H9 (cell line): ENCODE data around the gene C20orf173. TPM values are rescaled to one million over a fixed set of nuclear protein-coding genes. Genes with fewer than 3 reads are reported as not detected.

Experiments
- DNase-seq: peaks from one replicate; pipeline ENCODE4 v3.0.0-alpha.2; 2017
- H2AFZ ChIP-seq: one replicate; pipeline ENCODE4 v1.6.1; 2013; ENCODE audit warnings: mild to moderate bottlenecking, low read length, control low read depth, moderate library complexity
- H2AK5ac ChIP-seq: 2 replicates; pipeline ENCODE4 v1.6.1; 2013; ENCODE audit warnings: low read length, control low read depth, mixed read lengths; ENCODE audit not compliant: insufficient read length
- H2BK120ac ChIP-seq: one replicate; pipeline ENCODE4 v1.6.1; 2013; ENCODE audit warnings: low read depth, mild to moderate bottlenecking, low read length, control low read depth, inconsistent platforms; ENCODE audit not compliant: poor library complexity, severe bottlenecking
- H2BK12ac ChIP-seq: 2 replicates; pipeline ENCODE4 v1.6.1; 2013; ENCODE audit warnings: low read length, control low read depth, mixed read lengths, low read depth; ENCODE audit not compliant: insufficient read length
- H2BK15ac ChIP-seq: 2 replicates; pipeline ENCODE4 v1.6.1; 2013; ENCODE audit warnings: low read depth, low read length, control low read depth
- H2BK20ac ChIP-seq: one replicate; pipeline ENCODE4 v1.6.1; 2013; ENCODE audit warnings: low read depth, mild to moderate bottlenecking, low read length, control low read depth, inconsistent platforms; ENCODE audit not compliant: poor library complexity, severe bottlenecking
- H2BK5ac ChIP-seq: 2 replicates; pipeline ENCODE4 v1.6.1; 2013; ENCODE audit warnings: low read length, control low read depth, mixed read lengths; ENCODE audit not compliant: insufficient read length
- H3K14ac ChIP-seq: 2 replicates; pipeline ENCODE4 v1.6.1; 2013; ENCODE audit warnings: low read length, control low read depth; ENCODE audit not compliant: insufficient read depth
- H3K18ac ChIP-seq: 2 replicates; pipeline ENCODE4 v1.6.1; 2013; ENCODE audit warnings: low read depth, mild to moderate bottlenecking, mixed read lengths, low read length, control low read depth; ENCODE audit not compliant: insufficient read length
- H3K23ac ChIP-seq: 2 replicates; pipeline ENCODE4 v1.6.1; 2013; ENCODE audit warnings: low read length, control low read depth, mixed read lengths, low read depth; ENCODE audit not compliant: insufficient read length
- H3K23me2 ChIP-seq: 2 replicates; pipeline ENCODE4 v1.6.1; 2013; ENCODE audit warnings: low read depth, mild to moderate bottlenecking, mixed read lengths, low read length, control low read depth; ENCODE audit not compliant: insufficient read length, poor library complexity, severe bottlenecking
- H3K27ac ChIP-seq: 2 replicates; pipeline ENCODE4 v1.5.1; 2013; ENCODE audit warnings: low read length, control low read depth, mixed read lengths, low read depth; ENCODE audit not compliant: insufficient read length
- H3K27me3 ChIP-seq: 2 replicates; pipeline ENCODE4 v1.6.1; 2013; ENCODE audit warnings: low read length, control low read depth, inconsistent platforms; ENCODE audit not compliant: insufficient read depth
- H3K4ac ChIP-seq: 2 replicates; pipeline ENCODE4 v1.6.1; 2013; ENCODE audit warnings: low read depth, mild to moderate bottlenecking, control low read depth, inconsistent platforms, low read length, moderate library complexity
- H3K4me1 ChIP-seq: 2 replicates; pipeline ENCODE4 v1.6.1; 2013; ENCODE audit warnings: low read length, control low read depth, inconsistent platforms; ENCODE audit not compliant: insufficient read depth
- H3K4me2 ChIP-seq: 2 replicates; pipeline ENCODE4 v1.6.1; 2013; ENCODE audit warnings: low read length, control low read depth, mixed read lengths; ENCODE audit not compliant: insufficient read length, insufficient read depth
- H3K56ac ChIP-seq: 2 replicates; pipeline ENCODE4 v1.6.1; 2013; ENCODE audit warnings: low read depth, mild to moderate bottlenecking, mixed read lengths, low read length, control low read depth; ENCODE audit not compliant: insufficient read length
- H3K79me1 ChIP-seq: 2 replicates; pipeline ENCODE4 v1.6.1; 2013; ENCODE audit warnings: low read depth, mild to moderate bottlenecking, moderate library complexity, low read length, control low read depth, inconsistent platforms; ENCODE audit not compliant: insufficient read depth, poor library complexity, severe bottlenecking
- H3K79me2 ChIP-seq: 2 replicates; pipeline ENCODE4 v1.6.1; 2013; ENCODE audit warnings: low read length, control low read depth, inconsistent platforms; ENCODE audit not compliant: insufficient read depth
- H3K9ac ChIP-seq: 2 replicates; pipeline ENCODE4 v1.6.1; 2013; ENCODE audit warnings: low read length, control low read depth, mixed read lengths; ENCODE audit not compliant: insufficient read length; ENCODE audit errors: extremely low read depth
- H3K9me3 ChIP-seq: one replicate; pipeline ENCODE4 v1.6.1; 2013; ENCODE audit warnings: low read depth, low read length, inconsistent platforms; ENCODE audit not compliant: control insufficient read depth
- H3T11ph ChIP-seq: one replicate; pipeline ENCODE4 v1.6.1; 2013; ENCODE audit warnings: mild to moderate bottlenecking, low read length, control low read depth, inconsistent platforms
- H4K20me1 ChIP-seq: one replicate; pipeline ENCODE4 v1.6.1; 2013; ENCODE audit not compliant: control insufficient read depth, insufficient read length, insufficient read depth
- H4K5ac ChIP-seq: 2 replicates; pipeline ENCODE4 v1.6.1; 2013; ENCODE audit warnings: low read depth, mild to moderate bottlenecking, mixed read lengths, low read length, control low read depth; ENCODE audit not compliant: insufficient read length
- H4K8ac ChIP-seq: replicated peaks from 2 replicates; pipeline ENCODE4 v1.6.1; 2013; ENCODE audit warnings: low read length, control low read depth, mixed read lengths, low read depth; ENCODE audit not compliant: insufficient read length
- H4K91ac ChIP-seq: 2 replicates; pipeline ENCODE4 v1.6.1; 2013; ENCODE audit warnings: low read depth, mild to moderate bottlenecking, moderate library complexity, mixed read lengths, low read length, control low read depth; ENCODE audit not compliant: insufficient read length
- H3K27ac Mint-ChIP-seq, 3 experiments: 2 replicates in 2 of 3; 3 replicates in 1 of 3; pipeline ENCODE4 v1.8.0; 2020 to 2021; ENCODE audit warnings: mixed read lengths in 3 of 3, mild to moderate bottlenecking in 1 of 3, moderate library complexity in 1 of 3
- H3K27me3 Mint-ChIP-seq: 2 replicates; pipeline ENCODE4 v1.8.0; 2021; ENCODE audit warnings: low read depth, mild to moderate bottlenecking, moderate library complexity, mixed read lengths
- H3K36me3 Mint-ChIP-seq, 3 experiments: 2 replicates in 2 of 3; 3 replicates in 1 of 3; pipeline ENCODE4 v1.8.0; 2020 to 2021; ENCODE audit warnings: low read depth in 3 of 3, mixed read lengths in 3 of 3; ENCODE audit not compliant: insufficient read depth in 1 of 3
- H3K4me1 Mint-ChIP-seq, 2 experiments: 2 replicates each; pipeline ENCODE4 v1.8.0; 2020; ENCODE audit warnings: mixed read lengths in 2 of 2
- H3K4me3 Mint-ChIP-seq, 2 experiments: 2 replicates in 1 of 2; 3 replicates in 1 of 2; pipeline ENCODE4 v1.8.0; 2020 to 2021; ENCODE audit warnings: mild to moderate bottlenecking in 2 of 2, mixed read lengths in 2 of 2, moderate library complexity in 1 of 2
- H3K9me3 Mint-ChIP-seq, 2 experiments: 2 replicates in 1 of 2; 3 replicates in 1 of 2; pipeline ENCODE4 v1.8.0; 2020; ENCODE audit warnings: mild to moderate bottlenecking in 2 of 2, mixed read lengths in 2 of 2, moderate library complexity in 1 of 2
- CTCF ChIP-seq: fragments of 200-600 bp; sonication (generic); conservative IDR thresholded peaks from 3 replicates; pipeline ENCODE4 v1.8.0; 2021; ENCODE audit warnings: antibody characterized with exemption, mild to moderate bottlenecking
- WGBS: extraction: QIAGEN DNeasy Blood & Tissue Kit; methylation state at CpG from one replicate; pipeline ENCODE4 v1.1.7; 2013; ENCODE audit warnings: missing lambda C conversion rate, low lambda C conversion rate, mixed read lengths; ENCODE audit not compliant: insufficient read length; ENCODE audit errors: extremely low coverage; 5-methylcytosine and 5-hydroxymethylcytosine counted together
- total RNA-seq: library from RNA; stranded (reverse); gene quantifications from 2 replicates; pipeline ENCODE4 v1.2.1, GENCODE V29; 2021

C20orf173 gene
- total RNA-seq, 1 experiment from 2014 or later, result not detected

- Histone ChIP-seq H3K4me1 (no peaks in the 10 kb centered on the region), H3K79me2 (no peaks in the 10 kb centered on the region), H4K8ac (no peak overlapping the region), H3K9me3 (no peaks in the 10 kb centered on the region), H2BK15ac (no peak overlapping the region), H2BK12ac (no peak overlapping the region), H3K14ac (no peak overlapping the region), H3K18ac (no peak overlapping the region), H3T11ph (no peak overlapping the region), H3K9ac (no peak overlapping the region), H2BK120ac (no peak overlapping the region), H2AFZ (no peak overlapping the region), H2BK5ac (no peak overlapping the region), H3K23me2 (no peaks in the 10 kb centered on the region), H3K27me3 (no peaks in the 10 kb centered on the region), H3K56ac (no peak overlapping the region), H3K4me2 (no peak overlapping the region), H3K27ac (no peak overlapping the region), H2AK5ac (no peak overlapping the region), H4K91ac (no peak overlapping the region), H3K79me1 (no peaks in the 10 kb centered on the region), H3K4ac (no peak overlapping the region), H4K5ac (no peak overlapping the region), H3K23ac (no peak overlapping the region), H2BK20ac (no peak overlapping the region), H4K20me1 (no peaks in the 10 kb centered on the region)
- H3K36me3 Mint-ChIP-seq, result peaks cover 34 to 78% (median 73%) of the 10 kb centered on the region in 3 experiments
- no peak for TF ChIP-seq CTCF
- H3K9me3 Mint-ChIP-seq, result no peaks in the 10 kb centered on the region
- no CpG with 5 or more reads among the region's 16 CpGs for WGBS
- H3K4me1 Mint-ChIP-seq, result no peaks in the 10 kb centered on the region
- H3K27me3 Mint-ChIP-seq, result no peaks in the 10 kb centered on the region
- H3K27ac Mint-ChIP-seq, result peak overlapping the region in 1 of 3 experiments; percentile 62; a peak in 2 of 7 replicates
- DNase-seq, result no peak
- no peak overlapping the region for H3K4me3 Mint-ChIP-seq
These were observed 25.5 kb downstream of the C20orf173 start for GRCh38 chr20:35503841-35504561.
